Measurements from ENCODE around the gene TXNRD1.

TXNRD1 gene

GRCh38 chr12:104372061-104372720 is 156.6 kb downstream of the TXNRD1 start:
- no peak overlapping the region for H3K4me3 ChIP-seq (ENCODE audit: low read depth, low read length)
- no peak for TF ChIP-seq CTCF (conservative IDR thresholded peaks at IDR 0.05; ENCODE audit: low read depth, low read length)
- no peak for DNase-seq (ENCODE audit: low read depth)

GRCh38 chr12:104372721-104373335 is 157.2 kb downstream of the TXNRD1 start:
- DNase-seq (ENCODE audit: low read depth): no peak
- no peak for TF ChIP-seq CTCF (conservative IDR thresholded peaks at IDR 0.05; ENCODE audit: low read depth, low read length)
- no peak overlapping the region for H3K4me3 ChIP-seq (ENCODE audit: low read depth, low read length)

- no peak for TF ChIP-seq CTCF (conservative IDR thresholded peaks at IDR 0.05; ENCODE audit: low read depth, low read length)
- H3K4me3 ChIP-seq (ENCODE audit: low read depth, low read length): no peak overlapping the region
Observed at GRCh38 chr12:104374071-104374470, 158.5 kb downstream of the TXNRD1 start.

GRCh38 chr12:104374806-104375205 is 159.2 kb downstream of the TXNRD1 start:
- TF ChIP-seq CTCF (conservative IDR thresholded peaks at IDR 0.05; ENCODE audit: low read depth, low read length): no peak
- no peak for DNase-seq (ENCODE audit: low read depth)

More at GRCh38 chr12:104374071-104374470, 158.5 kb downstream of the TXNRD1 start:
- no peak for DNase-seq (ENCODE audit: low read depth)

GRCh38 chr12:104375775-104376174 is 160.2 kb downstream of the TXNRD1 start:
- TF ChIP-seq CTCF (conservative IDR thresholded peaks at IDR 0.05; ENCODE audit: low read depth, low read length): no peak
- no peak for DNase-seq (ENCODE audit: low read depth)
- H3K4me3 ChIP-seq (ENCODE audit: low read depth, low read length): no peak overlapping the region

More at GRCh38 chr12:104374806-104375205, 159.2 kb downstream of the TXNRD1 start:
- H3K4me3 ChIP-seq (ENCODE audit: low read depth, low read length): no peak overlapping the region

- TF ChIP-seq CTCF (conservative IDR thresholded peaks at IDR 0.05; ENCODE audit: low read depth, low read length): no peak
- DNase-seq (ENCODE audit: low read depth): no peak
- no peak overlapping the region for H3K4me3 ChIP-seq (ENCODE audit: low read depth, low read length)
Observed at GRCh38 chr12:104376650-104377513, 161.3 kb downstream of the TXNRD1 start.

Data from choroid plexus epithelial cell (primary cell).